GM23338 (cell line): ENCODE measurements around the gene FSD1.

Source experiments
- CREB1 ChIP-seq: fragments of 250-450 bp; sonication (Bioruptor Pico); IDR thresholded peaks from 2 replicates; pipeline ENCODE4 v1.5.0; 2020; ENCODE audit warnings: low read depth, mild to moderate bottlenecking, moderate library complexity
- ETS1 ChIP-seq: IDR thresholded peaks from 2 replicates; pipeline ENCODE4 v1.6.1; 2016; ENCODE audit warnings: antibody characterized with exemption
- EZH2 ChIP-seq: fragments of 200-600 bp; sonication (generic); IDR thresholded peaks from one replicate; pipeline ENCODE4 v1.8.0; 2017; ENCODE audit warnings: antibody characterized with exemption, mild to moderate bottlenecking, low read depth; ENCODE audit not compliant: unreplicated experiment
- EZH2phosphoT487 ChIP-seq: fragments of 200-600 bp; sonication (generic); IDR thresholded peaks from one replicate; pipeline ENCODE4 v1.8.1; 2018; ENCODE audit warnings: antibody characterized with exemption; ENCODE audit not compliant: unreplicated experiment
- POLR2AphosphoS5 ChIP-seq: IDR thresholded peaks from 2 replicates; pipeline ENCODE4 v1.6.1; 2016; ENCODE audit warnings: antibody characterized with exemption, low read depth
- REST ChIP-seq: IDR thresholded peaks from one replicate; pipeline ENCODE4 v1.6.1; 2018; ENCODE audit warnings: antibody characterized with exemption; ENCODE audit not compliant: unreplicated experiment
- ZNF331 ChIP-seq: fragments of 250-450 bp; sonication (Bioruptor Pico); IDR thresholded peaks from 2 replicates; pipeline ENCODE4 v1.5.0; 2020; ENCODE audit warnings: low read depth, mild to moderate bottlenecking, moderate library complexity
- TF ChIP-seq, protein P1 (sequence below), 2 experiments: fragments of 200-600 bp in 1 of 2; sonication (generic) in 1 of 2; conservative IDR thresholded peaks; 2 replicates each; pipeline versions ENCODE4 v1.5.1 to v1.6.1; 2016 to 2017; ENCODE audit warnings: antibody characterized with exemption in 2 of 2, low read depth in 2 of 2, mild to moderate bottlenecking in 2 of 2, moderate library complexity in 1 of 2

- TF ChIP-seq, protein P1, sequence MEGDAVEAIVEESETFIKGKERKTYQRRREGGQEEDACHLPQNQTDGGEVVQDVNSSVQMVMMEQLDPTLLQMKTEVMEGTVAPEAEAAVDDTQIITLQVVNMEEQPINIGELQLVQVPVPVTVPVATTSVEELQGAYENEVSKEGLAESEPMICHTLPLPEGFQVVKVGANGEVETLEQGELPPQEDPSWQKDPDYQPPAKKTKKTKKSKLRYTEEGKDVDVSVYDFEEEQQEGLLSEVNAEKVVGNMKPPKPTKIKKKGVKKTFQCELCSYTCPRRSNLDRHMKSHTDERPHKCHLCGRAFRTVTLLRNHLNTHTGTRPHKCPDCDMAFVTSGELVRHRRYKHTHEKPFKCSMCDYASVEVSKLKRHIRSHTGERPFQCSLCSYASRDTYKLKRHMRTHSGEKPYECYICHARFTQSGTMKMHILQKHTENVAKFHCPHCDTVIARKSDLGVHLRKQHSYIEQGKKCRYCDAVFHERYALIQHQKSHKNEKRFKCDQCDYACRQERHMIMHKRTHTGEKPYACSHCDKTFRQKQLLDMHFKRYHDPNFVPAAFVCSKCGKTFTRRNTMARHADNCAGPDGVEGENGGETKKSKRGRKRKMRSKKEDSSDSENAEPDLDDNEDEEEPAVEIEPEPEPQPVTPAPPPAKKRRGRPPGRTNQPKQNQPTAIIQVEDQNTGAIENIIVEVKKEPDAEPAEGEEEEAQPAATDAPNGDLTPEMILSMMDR (conservative IDR thresholded peaks at IDR 0.05; ENCODE audit: low read depth in 2 of 2), result 0 out of 4 replicates have a peak, but pooled peaks of 1 of the 2 experiments have one; percentile 2
- TF ChIP-seq REST (no peak), ZNF331 (CRISPR knock-in tag) (no peak), POLR2AphosphoS5 (no peak), EZH2 (no peak), EZH2phosphoT487 (no peak), CREB1 (CRISPR knock-in tag) (no peak), ETS1 (no peak)
These were observed 45.7 kb downstream of the FSD1 start for GRCh38 chr19:4350111-4350510.
